ENCODE results near the gene SEMA5B.

SEMA5B gene

GRCh38 chr3:122921791-122922651 is 105.5 kb downstream of the SEMA5B start:
- ATAC-seq: peak; percentile 31 to 39

- ATAC-seq: no peak
Observed at GRCh38 chr3:122920986-122921385, 106.6 kb downstream of the SEMA5B start.

GRCh38 chr3:122919291-122919610 is 108.3 kb downstream of the SEMA5B start:
- ATAC-seq: no peak

- ATAC-seq: no peak
Observed at GRCh38 chr3:122918576-122919290, 108.8 kb downstream of the SEMA5B start.

- no peak for ATAC-seq
Observed at GRCh38 chr3:122917412-122917811, 110.2 kb downstream of the SEMA5B start.

GRCh38 chr3:122916580-122916979 is 111.0 kb downstream of the SEMA5B start:
- ATAC-seq: no peak

GRCh38 chr3:122916084-122916483 is 111.5 kb downstream of the SEMA5B start:
- no peak for ATAC-seq

GRCh38 chr3:122915300-122916055 is 112.1 kb downstream of the SEMA5B start:
- no peak for ATAC-seq

- no peak for ATAC-seq
Observed at GRCh38 chr3:122913539-122914100, 113.9 kb downstream of the SEMA5B start.

- ATAC-seq: no peak
Observed at GRCh38 chr3:122912772-122913538, 114.6 kb downstream of the SEMA5B start.

GRCh38 chr3:122911901-122912300 is 115.7 kb downstream of the SEMA5B start:
- ATAC-seq: no peak

GRCh38 chr3:122908251-122908650 is 119.3 kb downstream of the SEMA5B start:
- no peak for ATAC-seq

- no peak for ATAC-seq
Observed at GRCh38 chr3:122907471-122907870, 120.1 kb downstream of the SEMA5B start.

GRCh38 chr3:122903171-122903570 is 124.4 kb downstream of the SEMA5B start:
- no peak for ATAC-seq

- ATAC-seq: no peak
Observed at GRCh38 chr3:122902326-122902725, 125.2 kb downstream of the SEMA5B start.

- ATAC-seq: no peak
Observed at GRCh38 chr3:122898298-122898697, 129.3 kb downstream of the SEMA5B start.

GRCh38 chr3:122893754-122894668 is 133.6 kb downstream of the SEMA5B start:
- ATAC-seq: no peak

GRCh38 chr3:122893282-122893681 is 134.3 kb downstream of the SEMA5B start:
- ATAC-seq: peak; percentile 66 to 73

GRCh38 chr3:122892118-122892960 is 135.2 kb downstream of the SEMA5B start:
- ATAC-seq: no peak

GRCh38 chr3:122890720-122891220 is 136.8 kb downstream of the SEMA5B start:
- ATAC-seq: no peak
